GM10248 (cell line): ENCODE measurements around the gene GAB2.

ENCODE experiments used
- CTCF ChIA-PET: fragments of 300-600 bp; sonication (Branson Sonifier 250); formaldehyde crosslinking; extraction: SDS; loops from one replicate; lab custom pipeline; 2021; ENCODE audit warnings: antibody characterized with exemption; lab: Yijun Ruan, JAX
- POLR2A ChIA-PET: fragments of 350-650 bp; sonication (Branson Sonifier 250); formaldehyde crosslinking; extraction: SDS; loops from one replicate; lab custom pipeline; 2020; ENCODE audit warnings: antibody characterized with exemption; lab: Yijun Ruan, JAX
- DNase-seq: peaks from one replicate; pipeline ENCODE4 v3.0.0; 2012; ENCODE audit errors: extremely low spot score
- CTCF ChIP-seq: IDR thresholded peaks from 2 replicates; pipeline ENCODE4 v1.5.1; 2012; ENCODE audit warnings: mild to moderate bottlenecking, low read depth; ENCODE audit errors: extremely low read depth, missing control alignments, control extremely low read depth

GAB2 gene

GRCh38 chr11:78371221-78371891, 46.3 kb downstream of the GAB2 start:
- DNase-seq = no peak
- TF ChIP-seq CTCF = no peak
- CTCF ChIA-PET = interaction anchor here (1.2 to 1.3 kb wide), 2 partner anchors 13 to 193 kb away, joined by 3 to 4 read pairs; no protein-coding TSS in a partner anchor
- POLR2A ChIA-PET = no interaction called here

GRCh38 chr11:78370406-78371172, 47.0 kb downstream of the GAB2 start:
- TF ChIP-seq CTCF = no peak
- DNase-seq = no peak
- POLR2A ChIA-PET = no interaction called here
- CTCF ChIA-PET = interaction anchor here (1.6 kb wide), 1 partner anchor 11 kb away, joined by 4 read pairs; no protein-coding TSS in a partner anchor

- ChIA-PET POLR2A (interaction anchor here (0.6 kb wide), 1 partner anchor 661 kb away, joined by 3 read pairs; no protein-coding TSS in a partner anchor), CTCF (interaction anchor here (1.3 to 2.2 kb wide), 4 partner anchors 10 to 14 kb away, joined by 3 to 7 read pairs (median 3); no protein-coding TSS in a partner anchor)
- no peak for DNase-seq
- TF ChIP-seq CTCF = no peak
Observed at GRCh38 chr11:78365381-78365792, 52.2 kb downstream of the GAB2 start.

- ChIA-PET POLR2A (no interaction called here), CTCF (interaction anchor here (0.9 to 1.5 kb wide), 4 partner anchors 11 to 318 kb away, joined by 3 read pairs; no protein-coding TSS in a partner anchor)
- no peak for TF ChIP-seq CTCF
- no peak for DNase-seq
Observed at GRCh38 chr11:78364128-78364751, 53.4 kb downstream of the GAB2 start.

- DNase-seq = no peak
- TF ChIP-seq CTCF = no peak
- POLR2A ChIA-PET = no interaction called here
- CTCF ChIA-PET = interaction anchor here (1.5 kb wide), 1 partner anchor 201 kb away, joined by 3 read pairs; no protein-coding TSS in a partner anchor
Observed at GRCh38 chr11:78363024-78363619, 54.5 kb downstream of the GAB2 start.

- POLR2A ChIA-PET = no interaction called here
- no peak for DNase-seq
- TF ChIP-seq CTCF = no peak
- CTCF ChIA-PET = interaction anchor here (1.4 kb wide), 1 partner anchor 12 kb away, joined by 3 read pairs; no protein-coding TSS in a partner anchor
Observed at GRCh38 chr11:78361228-78361627, 56.4 kb downstream of the GAB2 start.
